NCI-H2029 (cell line): Measurements from ENCODE around the gene S100P.

Experiments
- DNase-seq: peaks from one replicate; lab custom pipeline; 2025; lab: John Stamatoyannopoulos, UW

The S100P gene

GRCh38 chr4:6697131-6697530 is 3.5 kb downstream of the S100P start:
- no peak for DNase-seq

- DNase-seq = no peak
Observed at GRCh38 chr4:6699388-6699787, 5.7 kb downstream of the S100P start.

- DNase-seq = no peak
Observed at GRCh38 chr4:6699903-6700302, 6.2 kb downstream of the S100P start.

- no peak for DNase-seq
Observed at GRCh38 chr4:6701371-6701770, 7.7 kb downstream of the S100P start.

GRCh38 chr4:6702761-6703160 is 9.1 kb downstream of the S100P start:
- no peak for DNase-seq

- DNase-seq = no peak
Observed at GRCh38 chr4:6703786-6704185, 10.1 kb downstream of the S100P start.

GRCh38 chr4:6705646-6706045 is 12.0 kb downstream of the S100P start:
- DNase-seq = no peak

GRCh38 chr4:6706173-6706572 is 12.5 kb downstream of the S100P start:
- no peak for DNase-seq

GRCh38 chr4:6709230-6710114 is 15.8 kb downstream of the S100P start, which contains the start of gene MRFAP1L1:
MRFAP1L1 (minus strand) TSS chr4:6709865; CDS start chr4:6709629, 236 bp downstream.
- peak; percentile 91 for DNase-seq

- DNase-seq = no peak
Observed at GRCh38 chr4:6710282-6710681, 16.6 kb downstream of the S100P start.

- DNase-seq = no peak
Observed at GRCh38 chr4:6710996-6711395, 17.3 kb downstream of the S100P start.

GRCh38 chr4:6714954-6715353 is 21.3 kb downstream of the S100P start:
- DNase-seq = no peak

- no peak for DNase-seq
Observed at GRCh38 chr4:6715704-6716017, 22.0 kb downstream of the S100P start.

- DNase-seq = peak; percentile 80
Observed at GRCh38 chr4:6716018-6716911, 22.6 kb downstream of the S100P start, which contains the start of gene BLOC1S4. BLOC1S4 (plus strand) TSS chr4:6716174; CDS start chr4:6716210, 36 bp downstream.

GRCh38 chr4:6716958-6717655 is 23.4 kb downstream of the S100P start:
- no peak for DNase-seq

GRCh38 chr4:6718932-6719610 is 25.4 kb downstream of the S100P start:
- DNase-seq = no peak

- no peak for DNase-seq
Observed at GRCh38 chr4:6719611-6720179, 26.0 kb downstream of the S100P start.

GRCh38 chr4:6720202-6720699 is 26.6 kb downstream of the S100P start:
- DNase-seq = peak; percentile 74

- DNase-seq = no peak
Observed at GRCh38 chr4:6721121-6721520, 27.4 kb downstream of the S100P start.

- no peak for DNase-seq
Observed at GRCh38 chr4:6722891-6723290, 29.2 kb downstream of the S100P start.

GRCh38 chr4:6723851-6724250 is 30.2 kb downstream of the S100P start:
- DNase-seq = no peak
